Ishikawa (cell line): Measurements from ENCODE around the gene HNRNPA2B1.

Experiments
- CEBPB ChIP-seq: IDR thresholded peaks from 2 replicates; pipeline ENCODE4 v1.6.1; 2012
- EGR1 ChIP-seq: IDR thresholded peaks from 2 replicates; pipeline ENCODE4 v1.6.1; 2012
- EP300 ChIP-seq: IDR thresholded peaks from 2 replicates; pipeline ENCODE4 v1.6.1; 2012; ENCODE audit warnings: borderline replicate concordance
- NFIC ChIP-seq: IDR thresholded peaks from 2 replicates; pipeline ENCODE4 v1.6.1; 2012
- RAD21 ChIP-seq: IDR thresholded peaks from 2 replicates; pipeline ENCODE4 v1.6.1; 2012; ENCODE audit warnings: low read depth
- TAF1 ChIP-seq: IDR thresholded peaks from 2 replicates; pipeline ENCODE4 v1.6.1; 2012; ENCODE audit warnings: low read depth, mild to moderate bottlenecking
- TCF12 ChIP-seq: IDR thresholded peaks from 2 replicates; pipeline ENCODE4 v1.6.1; 2012; ENCODE audit warnings: low read depth
- TEAD4 ChIP-seq: IDR thresholded peaks from 2 replicates; pipeline ENCODE4 v1.6.1; 2012
- YY1 ChIP-seq: IDR thresholded peaks from 2 replicates; pipeline ENCODE4 v1.6.1; 2012; ENCODE audit warnings: low read depth
- ZBTB7A ChIP-seq: IDR thresholded peaks from 2 replicates; pipeline ENCODE4 v1.6.1; 2012; ENCODE audit warnings: low read depth
- TF ChIP-seq, protein P1 (sequence below): IDR thresholded peaks from 2 replicates; pipeline ENCODE4 v1.6.1; 2012; ENCODE audit warnings: low read depth, mild to moderate bottlenecking
- TF ChIP-seq, protein P2 (sequence below): IDR thresholded peaks from 2 replicates; pipeline ENCODE4 v1.6.1; 2012

DNA sequence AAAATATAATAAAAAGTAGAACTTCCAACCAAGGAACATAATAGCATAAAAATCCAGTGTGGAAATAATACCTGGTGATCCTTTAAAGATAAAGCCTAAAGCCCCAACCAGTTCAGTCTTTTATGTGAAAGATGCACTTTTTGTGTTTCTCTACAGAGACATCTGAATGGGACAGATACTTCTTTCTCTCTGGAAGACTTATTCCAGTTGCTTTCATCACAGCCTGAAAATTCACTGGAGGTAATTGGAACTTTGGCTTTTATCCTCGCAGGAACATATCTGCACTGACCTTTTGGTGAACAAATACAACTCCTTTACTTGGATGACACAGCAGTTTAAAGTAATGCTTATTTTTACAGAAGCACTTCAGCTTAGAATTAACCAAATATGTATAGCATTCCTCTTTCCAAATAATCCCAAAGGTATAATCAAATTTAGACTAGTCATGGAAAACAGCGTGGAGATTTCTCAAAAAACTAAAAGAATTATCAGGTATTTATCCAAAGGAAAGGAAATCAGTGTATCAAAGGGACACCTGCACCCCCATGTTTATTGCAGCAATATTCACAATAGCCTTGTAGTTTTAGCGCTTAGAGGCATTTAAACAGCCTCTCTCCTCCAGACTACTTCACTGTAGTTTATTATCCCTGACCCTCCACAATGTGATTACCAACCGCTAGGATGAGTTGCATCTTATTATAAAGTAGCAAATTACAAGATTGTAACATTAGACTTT is 16.8 kb downstream of the HNRNPA2B1 start:
- TF ChIP-seq EP300 (no peak), EGR1 (no peak), TAF1 (no peak), YY1 (no peak), TEAD4 (no peak), CEBPB (no peak), RAD21 (no peak), NFIC (no peak), ZBTB7A (no peak), TCF12 (no peak)
- TF ChIP-seq, protein P1, sequence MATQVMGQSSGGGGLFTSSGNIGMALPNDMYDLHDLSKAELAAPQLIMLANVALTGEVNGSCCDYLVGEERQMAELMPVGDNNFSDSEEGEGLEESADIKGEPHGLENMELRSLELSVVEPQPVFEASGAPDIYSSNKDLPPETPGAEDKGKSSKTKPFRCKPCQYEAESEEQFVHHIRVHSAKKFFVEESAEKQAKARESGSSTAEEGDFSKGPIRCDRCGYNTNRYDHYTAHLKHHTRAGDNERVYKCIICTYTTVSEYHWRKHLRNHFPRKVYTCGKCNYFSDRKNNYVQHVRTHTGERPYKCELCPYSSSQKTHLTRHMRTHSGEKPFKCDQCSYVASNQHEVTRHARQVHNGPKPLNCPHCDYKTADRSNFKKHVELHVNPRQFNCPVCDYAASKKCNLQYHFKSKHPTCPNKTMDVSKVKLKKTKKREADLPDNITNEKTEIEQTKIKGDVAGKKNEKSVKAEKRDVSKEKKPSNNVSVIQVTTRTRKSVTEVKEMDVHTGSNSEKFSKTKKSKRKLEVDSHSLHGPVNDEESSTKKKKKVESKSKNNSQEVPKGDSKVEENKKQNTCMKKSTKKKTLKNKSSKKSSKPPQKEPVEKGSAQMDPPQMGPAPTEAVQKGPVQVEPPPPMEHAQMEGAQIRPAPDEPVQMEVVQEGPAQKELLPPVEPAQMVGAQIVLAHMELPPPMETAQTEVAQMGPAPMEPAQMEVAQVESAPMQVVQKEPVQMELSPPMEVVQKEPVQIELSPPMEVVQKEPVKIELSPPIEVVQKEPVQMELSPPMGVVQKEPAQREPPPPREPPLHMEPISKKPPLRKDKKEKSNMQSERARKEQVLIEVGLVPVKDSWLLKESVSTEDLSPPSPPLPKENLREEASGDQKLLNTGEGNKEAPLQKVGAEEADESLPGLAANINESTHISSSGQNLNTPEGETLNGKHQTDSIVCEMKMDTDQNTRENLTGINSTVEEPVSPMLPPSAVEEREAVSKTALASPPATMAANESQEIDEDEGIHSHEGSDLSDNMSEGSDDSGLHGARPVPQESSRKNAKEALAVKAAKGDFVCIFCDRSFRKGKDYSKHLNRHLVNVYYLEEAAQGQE: no peak
- TF ChIP-seq, protein P2, sequence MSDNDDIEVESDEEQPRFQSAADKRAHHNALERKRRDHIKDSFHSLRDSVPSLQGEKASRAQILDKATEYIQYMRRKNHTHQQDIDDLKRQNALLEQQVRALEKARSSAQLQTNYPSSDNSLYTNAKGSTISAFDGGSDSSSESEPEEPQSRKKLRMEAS: no peak
